HEK293 (cell line): Measurements from ENCODE around the gene INPP5B.

Experiments
- PBX3 ChIP-seq: sonication (generic); formaldehyde crosslinking; IDR thresholded peaks from 2 replicates; pipeline ENCODE4 v1.8.1; 2022; ENCODE audit warnings: mild to moderate bottlenecking, moderate library complexity, missing genetic modification reagents
- YY1 ChIP-seq: fragments of 450-650 bp; formaldehyde crosslinking; IDR thresholded peaks from 2 replicates; pipeline ENCODE4 v1.5.1; 2018; ENCODE audit warnings: missing biosample characterization, missing genetic modification characterization
- ZEB2 ChIP-seq: fragments of 450-650 bp; formaldehyde crosslinking; IDR thresholded peaks from 2 replicates; pipeline ENCODE4 v1.5.1; 2016; ENCODE audit warnings: missing biosample characterization, missing genetic modification characterization
- ZFP69B ChIP-seq: fragments of 450-650 bp; formaldehyde crosslinking; IDR thresholded peaks from 2 replicates; pipeline ENCODE4 v1.5.1; 2016; ENCODE audit warnings: missing biosample characterization, missing genetic modification characterization
- ZNF146 ChIP-seq: fragments of 450-650 bp; formaldehyde crosslinking; IDR thresholded peaks from 2 replicates; pipeline ENCODE4 v1.5.1; 2016; ENCODE audit warnings: missing biosample characterization, missing genetic modification characterization
- ZNF16 ChIP-seq: fragments of 450-650 bp; formaldehyde crosslinking; IDR thresholded peaks from 2 replicates; pipeline ENCODE4 v1.5.1; 2016; ENCODE audit warnings: low read depth, missing biosample characterization, missing genetic modification characterization
- ZNF184 ChIP-seq: fragments of 450-650 bp; IDR thresholded peaks from 2 replicates; pipeline ENCODE4 v1.5.1; 2018; ENCODE audit warnings: missing biosample characterization, mild to moderate bottlenecking, missing genetic modification characterization
- ZNF324 ChIP-seq: fragments of 450-650 bp; formaldehyde crosslinking; IDR thresholded peaks from 2 replicates; pipeline ENCODE4 v1.5.1; 2016; ENCODE audit warnings: missing biosample characterization, missing genetic modification characterization
- ZNF449 ChIP-seq: fragments of 450-650 bp; formaldehyde crosslinking; IDR thresholded peaks from 2 replicates; pipeline ENCODE4 v1.5.1; 2017; ENCODE audit warnings: missing biosample characterization, mild to moderate bottlenecking, missing genetic modification characterization, moderate library complexity
- ZNF488 ChIP-seq: fragments of 450-650 bp; formaldehyde crosslinking; IDR thresholded peaks from 2 replicates; pipeline ENCODE4 v1.5.1; 2016; ENCODE audit warnings: missing biosample characterization, missing genetic modification characterization
- TF ChIP-seq, protein P1 (sequence below): fragments of 450-650 bp; formaldehyde crosslinking; IDR thresholded peaks from 2 replicates; pipeline ENCODE4 v1.5.1; 2016; ENCODE audit warnings: missing biosample characterization, missing genetic modification characterization, low read depth
- TF ChIP-seq, protein P2 (sequence below): fragments of 450-650 bp; formaldehyde crosslinking; IDR thresholded peaks from 2 replicates; pipeline ENCODE4 v1.5.1; 2016; ENCODE audit warnings: missing biosample characterization, missing genetic modification characterization
- TF ChIP-seq, protein P3 (sequence below): fragments of 450-650 bp; formaldehyde crosslinking; IDR thresholded peaks from 2 replicates; pipeline ENCODE4 v1.5.1; 2017; ENCODE audit warnings: missing biosample characterization, missing genetic modification characterization
- TF ChIP-seq, protein P4 (sequence below): fragments of 450-650 bp; formaldehyde crosslinking; conservative IDR thresholded peaks from 2 replicates; pipeline ENCODE4 v1.5.1; 2016; ENCODE audit warnings: low read depth, missing biosample characterization, missing genetic modification characterization

GRCh38 chr1:37860346-37860666 lies 86.5 kb downstream of the INPP5B start:
- TF ChIP-seq ZNF488 (tag by site-specific recombination) = no peak
- TF ChIP-seq ZNF449 (tag by site-specific recombination) = no peak
- TF ChIP-seq ZNF146 (tag by site-specific recombination) = no peak
- TF ChIP-seq YY1 = no peak
- TF ChIP-seq, protein P1, sequence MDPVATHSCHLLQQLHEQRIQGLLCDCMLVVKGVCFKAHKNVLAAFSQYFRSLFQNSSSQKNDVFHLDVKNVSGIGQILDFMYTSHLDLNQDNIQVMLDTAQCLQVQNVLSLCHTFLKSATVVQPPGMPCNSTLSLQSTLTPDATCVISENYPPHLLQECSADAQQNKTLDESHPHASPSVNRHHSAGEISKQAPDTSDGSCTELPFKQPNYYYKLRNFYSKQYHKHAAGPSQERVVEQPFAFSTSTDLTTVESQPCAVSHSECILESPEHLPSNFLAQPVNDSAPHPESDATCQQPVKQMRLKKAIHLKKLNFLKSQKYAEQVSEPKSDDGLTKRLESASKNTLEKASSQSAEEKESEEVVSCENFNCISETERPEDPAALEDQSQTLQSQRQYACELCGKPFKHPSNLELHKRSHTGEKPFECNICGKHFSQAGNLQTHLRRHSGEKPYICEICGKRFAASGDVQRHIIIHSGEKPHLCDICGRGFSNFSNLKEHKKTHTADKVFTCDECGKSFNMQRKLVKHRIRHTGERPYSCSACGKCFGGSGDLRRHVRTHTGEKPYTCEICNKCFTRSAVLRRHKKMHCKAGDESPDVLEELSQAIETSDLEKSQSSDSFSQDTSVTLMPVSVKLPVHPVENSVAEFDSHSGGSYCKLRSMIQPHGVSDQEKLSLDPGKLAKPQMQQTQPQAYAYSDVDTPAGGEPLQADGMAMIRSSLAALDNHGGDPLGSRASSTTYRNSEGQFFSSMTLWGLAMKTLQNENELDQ (tag by site-specific recombination) = no peak
- TF ChIP-seq ZNF16 (tag by site-specific recombination) = no peak
- TF ChIP-seq ZFP69B = no peak
- TF ChIP-seq, protein P2, sequence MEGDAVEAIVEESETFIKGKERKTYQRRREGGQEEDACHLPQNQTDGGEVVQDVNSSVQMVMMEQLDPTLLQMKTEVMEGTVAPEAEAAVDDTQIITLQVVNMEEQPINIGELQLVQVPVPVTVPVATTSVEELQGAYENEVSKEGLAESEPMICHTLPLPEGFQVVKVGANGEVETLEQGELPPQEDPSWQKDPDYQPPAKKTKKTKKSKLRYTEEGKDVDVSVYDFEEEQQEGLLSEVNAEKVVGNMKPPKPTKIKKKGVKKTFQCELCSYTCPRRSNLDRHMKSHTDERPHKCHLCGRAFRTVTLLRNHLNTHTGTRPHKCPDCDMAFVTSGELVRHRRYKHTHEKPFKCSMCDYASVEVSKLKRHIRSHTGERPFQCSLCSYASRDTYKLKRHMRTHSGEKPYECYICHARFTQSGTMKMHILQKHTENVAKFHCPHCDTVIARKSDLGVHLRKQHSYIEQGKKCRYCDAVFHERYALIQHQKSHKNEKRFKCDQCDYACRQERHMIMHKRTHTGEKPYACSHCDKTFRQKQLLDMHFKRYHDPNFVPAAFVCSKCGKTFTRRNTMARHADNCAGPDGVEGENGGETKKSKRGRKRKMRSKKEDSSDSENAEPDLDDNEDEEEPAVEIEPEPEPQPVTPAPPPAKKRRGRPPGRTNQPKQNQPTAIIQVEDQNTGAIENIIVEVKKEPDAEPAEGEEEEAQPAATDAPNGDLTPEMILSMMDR = no peak
- no peak for TF ChIP-seq ZEB2 (tag by site-specific recombination)
- TF ChIP-seq PBX3 (CRISPR knock-in tag) = no peak
- TF ChIP-seq ZNF324 (tag by site-specific recombination) = no peak
- no peak for TF ChIP-seq ZNF184 (tag by site-specific recombination)
- TF ChIP-seq, protein P3, sequence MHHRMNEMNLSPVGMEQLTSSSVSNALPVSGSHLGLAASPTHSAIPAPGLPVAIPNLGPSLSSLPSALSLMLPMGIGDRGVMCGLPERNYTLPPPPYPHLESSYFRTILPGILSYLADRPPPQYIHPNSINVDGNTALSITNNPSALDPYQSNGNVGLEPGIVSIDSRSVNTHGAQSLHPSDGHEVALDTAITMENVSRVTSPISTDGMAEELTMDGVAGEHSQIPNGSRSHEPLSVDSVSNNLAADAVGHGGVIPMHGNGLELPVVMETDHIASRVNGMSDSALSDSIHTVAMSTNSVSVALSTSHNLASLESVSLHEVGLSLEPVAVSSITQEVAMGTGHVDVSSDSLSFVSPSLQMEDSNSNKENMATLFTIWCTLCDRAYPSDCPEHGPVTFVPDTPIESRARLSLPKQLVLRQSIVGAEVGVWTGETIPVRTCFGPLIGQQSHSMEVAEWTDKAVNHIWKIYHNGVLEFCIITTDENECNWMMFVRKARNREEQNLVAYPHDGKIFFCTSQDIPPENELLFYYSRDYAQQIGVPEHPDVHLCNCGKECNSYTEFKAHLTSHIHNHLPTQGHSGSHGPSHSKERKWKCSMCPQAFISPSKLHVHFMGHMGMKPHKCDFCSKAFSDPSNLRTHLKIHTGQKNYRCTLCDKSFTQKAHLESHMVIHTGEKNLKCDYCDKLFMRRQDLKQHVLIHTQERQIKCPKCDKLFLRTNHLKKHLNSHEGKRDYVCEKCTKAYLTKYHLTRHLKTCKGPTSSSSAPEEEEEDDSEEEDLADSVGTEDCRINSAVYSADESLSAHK = no peak
- TF ChIP-seq, protein P4, sequence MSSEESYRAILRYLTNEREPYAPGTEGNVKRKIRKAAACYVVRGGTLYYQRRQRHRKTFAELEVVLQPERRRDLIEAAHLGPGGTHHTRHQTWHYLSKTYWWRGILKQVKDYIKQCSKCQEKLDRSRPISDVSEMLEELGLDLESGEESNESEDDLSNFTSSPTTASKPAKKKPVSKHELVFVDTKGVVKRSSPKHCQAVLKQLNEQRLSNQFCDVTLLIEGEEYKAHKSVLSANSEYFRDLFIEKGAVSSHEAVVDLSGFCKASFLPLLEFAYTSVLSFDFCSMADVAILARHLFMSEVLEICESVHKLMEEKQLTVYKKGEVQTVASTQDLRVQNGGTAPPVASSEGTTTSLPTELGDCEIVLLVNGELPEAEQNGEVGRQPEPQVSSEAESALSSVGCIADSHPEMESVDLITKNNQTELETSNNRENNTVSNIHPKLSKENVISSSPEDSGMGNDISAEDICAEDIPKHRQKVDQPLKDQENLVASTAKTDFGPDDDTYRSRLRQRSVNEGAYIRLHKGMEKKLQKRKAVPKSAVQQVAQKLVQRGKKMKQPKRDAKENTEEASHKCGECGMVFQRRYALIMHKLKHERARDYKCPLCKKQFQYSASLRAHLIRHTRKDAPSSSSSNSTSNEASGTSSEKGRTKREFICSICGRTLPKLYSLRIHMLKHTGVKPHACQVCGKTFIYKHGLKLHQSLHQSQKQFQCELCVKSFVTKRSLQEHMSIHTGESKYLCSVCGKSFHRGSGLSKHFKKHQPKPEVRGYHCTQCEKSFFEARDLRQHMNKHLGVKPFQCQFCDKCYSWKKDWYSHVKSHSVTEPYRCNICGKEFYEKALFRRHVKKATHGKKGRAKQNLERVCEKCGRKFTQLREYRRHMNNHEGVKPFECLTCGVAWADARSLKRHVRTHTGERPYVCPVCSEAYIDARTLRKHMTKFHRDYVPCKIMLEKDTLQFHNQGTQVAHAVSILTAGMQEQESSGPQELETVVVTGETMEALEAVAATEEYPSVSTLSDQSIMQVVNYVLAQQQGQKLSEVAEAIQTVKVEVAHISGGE (tag by site-specific recombination) = no peak
